ENCODE measurements around the gene RND1.
"Not testable (repeated sequence)": the region's sequence is repeated elsewhere in the genome, so short reads cannot be mapped to it uniquely, and the experiment has no call there.

RND1 gene

DNA sequence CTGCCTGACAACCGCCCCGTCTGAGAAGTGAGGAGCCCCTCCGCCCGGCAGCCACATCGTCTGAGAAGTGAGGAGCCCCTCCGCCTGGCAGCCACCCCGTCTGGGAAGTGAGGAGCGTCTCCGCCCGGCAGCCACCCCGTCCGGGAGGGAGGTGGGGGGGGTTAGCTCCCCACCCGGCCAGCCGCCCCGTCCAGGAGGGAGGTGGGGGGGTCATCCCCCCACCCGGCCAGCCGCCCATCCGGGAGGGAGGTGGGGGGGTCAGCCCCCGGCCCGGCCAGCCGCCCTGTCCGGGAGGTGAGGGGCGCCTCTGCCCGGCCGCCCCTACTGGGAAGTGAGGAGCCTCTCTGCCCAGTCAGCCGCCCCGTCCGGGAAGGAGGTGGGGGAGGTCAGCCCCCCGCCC, 23.6 kb downstream of the RND1 start:
- H3K4me3 ChIP-seq (ENCODE audit: insufficient read depth in 1 of 2, low read depth in 1 of 2, low read length in 2 of 2); H3K9ac ChIP-seq (ENCODE audit: low read length); H3K4ac ChIP-seq (ENCODE audit: low read depth in 1 of 2, low read length in 2 of 2); H2AK5ac ChIP-seq (ENCODE audit: low read length, severe bottlenecking); DNase-seq; H3K27ac ChIP-seq (ENCODE audit: low read length, poor library complexity, severe bottlenecking); H2BK5ac ChIP-seq (ENCODE audit: low read depth, low read length, poor library complexity, severe bottlenecking); H4K8ac ChIP-seq (ENCODE audit: low read length); H2BK120ac ChIP-seq (ENCODE audit: low read depth, low read length); H2BK12ac ChIP-seq (ENCODE audit: low read length in 2 of 2); H3K4me1 ChIP-seq (ENCODE audit: control insufficient read depth, insufficient read depth, low read depth, low read length); H3K27me3 ChIP-seq (ENCODE audit: control insufficient read depth in 1 of 2, insufficient read depth in 1 of 2, low read length in 2 of 2); H2BK15ac ChIP-seq (ENCODE audit: low read depth, poor library complexity, severe bottlenecking); H3K18ac ChIP-seq (ENCODE audit: low read depth in 1 of 2, low read length in 2 of 2); H2AFZ ChIP-seq (ENCODE audit: low read depth, low read length); H3K14ac ChIP-seq (ENCODE audit: low read length in 2 of 2); H3K23ac ChIP-seq (ENCODE audit: low read length in 2 of 2); H4K91ac ChIP-seq (ENCODE audit: low read length); H3K4me2 ChIP-seq (ENCODE audit: low read length, poor library complexity, severe bottlenecking); H3K9me3 ChIP-seq (ENCODE audit: control insufficient read depth, low read length): not testable (repeated sequence)
- WGBS: 96% methylated on average over 10 of the region's 29 CpGs
- H3K36me3 ChIP-seq (ENCODE audit: control insufficient read depth in 1 of 2, insufficient read depth in 2 of 2, low read depth in 1 of 2, low read length in 2 of 2): peaks cover 53 to 71% of the 10 kb centered on the region in 2 experiments
- peaks cover 20% of the 10 kb centered on the region for H3K79me1 ChIP-seq (replicated peaks; ENCODE audit: low read length, poor library complexity, severe bottlenecking)

DNA sequence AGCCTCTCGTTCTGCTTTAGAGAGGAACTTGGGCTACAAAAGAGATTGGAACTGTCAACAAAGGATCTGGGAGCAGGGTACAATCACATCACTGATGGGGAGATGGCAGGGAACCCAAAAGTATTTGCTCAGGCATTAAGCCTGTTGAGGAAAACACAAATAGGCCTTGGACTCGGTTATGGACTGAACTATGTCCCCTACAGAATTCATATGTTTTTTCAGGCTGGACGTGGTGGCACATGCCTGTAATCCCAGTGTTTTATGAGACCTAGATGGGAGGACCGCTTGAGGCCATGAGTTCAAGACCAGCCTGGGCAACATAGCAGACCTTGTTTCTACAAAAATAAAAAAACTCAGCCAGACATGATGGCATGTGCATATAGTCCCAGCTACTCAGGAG, 27.6 kb downstream of the RND1 start:
- no peak overlapping the region for H3K4me3 ChIP-seq (ENCODE audit: insufficient read depth in 1 of 2, low read depth in 1 of 2, low read length in 2 of 2)
- no peak overlapping the region for H3K23ac ChIP-seq (ENCODE audit: low read length in 2 of 2)
- no peaks in the 10 kb centered on the region for H3K27me3 ChIP-seq (ENCODE audit: control insufficient read depth in 1 of 2, insufficient read depth in 1 of 2, low read length in 2 of 2)
- peaks cover 8% of the 10 kb centered on the region for H3K79me1 ChIP-seq (replicated peaks; ENCODE audit: low read length, poor library complexity, severe bottlenecking)
- no peak overlapping the region for H3K18ac ChIP-seq (ENCODE audit: low read depth in 1 of 2, low read length in 2 of 2)
- H3K9ac ChIP-seq (ENCODE audit: low read length): no peak overlapping the region
- H3K4ac ChIP-seq (ENCODE audit: low read depth in 1 of 2, low read length in 2 of 2): no peak overlapping the region
- no peaks in the 10 kb centered on the region for H3K9me3 ChIP-seq (ENCODE audit: control insufficient read depth, low read length)
- H3K4me1 ChIP-seq (ENCODE audit: control insufficient read depth, insufficient read depth, low read depth, low read length): no peaks in the 10 kb centered on the region
- no peak overlapping the region for H2AFZ ChIP-seq (ENCODE audit: low read depth, low read length)
- no peak overlapping the region for H2BK15ac ChIP-seq (ENCODE audit: low read depth, poor library complexity, severe bottlenecking)
- H3K36me3 ChIP-seq (ENCODE audit: control insufficient read depth in 1 of 2, insufficient read depth in 2 of 2, low read depth in 1 of 2, low read length in 2 of 2): peaks cover 55 to 75% of the 10 kb centered on the region in 2 experiments
- DNase-seq: no peak
- WGBS: 94% methylated on average over 4 of the region's 4 CpGs
- H3K27ac ChIP-seq (ENCODE audit: low read length, poor library complexity, severe bottlenecking): no peak overlapping the region
- no peak overlapping the region for H3K14ac ChIP-seq (ENCODE audit: low read length in 2 of 2)
- H2BK5ac ChIP-seq (ENCODE audit: low read depth, low read length, poor library complexity, severe bottlenecking): no peak overlapping the region
- H2AK5ac ChIP-seq (ENCODE audit: low read length, severe bottlenecking): no peak overlapping the region
- H4K8ac ChIP-seq (ENCODE audit: low read length): no peak overlapping the region
- no peak overlapping the region for H2BK12ac ChIP-seq (ENCODE audit: low read length in 2 of 2)
- H3K4me2 ChIP-seq (ENCODE audit: low read length, poor library complexity, severe bottlenecking): no peak overlapping the region
- no peak overlapping the region for H4K91ac ChIP-seq (ENCODE audit: low read length)
- no peak overlapping the region for H2BK120ac ChIP-seq (ENCODE audit: low read depth, low read length)

DNA sequence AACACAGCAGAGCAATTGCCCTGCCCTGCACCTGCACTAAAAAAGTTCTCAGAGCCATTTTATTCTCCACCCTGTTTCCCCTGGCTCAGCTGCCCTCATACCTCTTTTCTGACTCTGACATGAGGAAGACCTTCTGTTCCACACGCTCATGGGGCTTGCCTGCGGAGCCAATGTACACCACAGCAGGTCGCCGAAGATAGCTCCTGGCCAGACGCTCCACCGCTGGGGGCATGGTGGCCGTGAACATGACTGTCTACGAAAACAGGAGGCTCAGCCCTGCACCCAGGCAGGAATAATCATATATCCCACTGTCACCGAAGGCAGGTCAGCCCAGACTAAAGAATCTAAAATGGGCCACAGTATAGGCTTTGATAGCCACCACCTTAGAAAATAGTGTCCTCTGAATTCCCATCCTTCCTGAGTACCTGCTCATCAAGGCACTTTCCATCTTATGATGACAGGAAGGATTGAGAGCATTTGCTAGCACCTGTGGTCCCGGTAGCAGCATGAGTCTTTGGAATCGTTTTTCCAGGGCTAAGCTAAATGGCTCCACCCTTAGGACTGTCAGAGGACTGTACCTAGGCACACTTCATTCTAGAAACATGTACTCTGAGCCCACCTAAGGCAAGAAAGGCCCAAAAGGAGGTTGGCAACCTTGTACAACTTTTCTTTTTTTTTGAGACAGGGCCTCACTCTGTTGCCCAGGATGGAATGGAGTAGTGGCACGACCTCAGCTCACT, 33.2 kb downstream of the RND1 start:
- Histone ChIP-seq H3K4me3 (ENCODE audit: insufficient read depth in 1 of 2, low read depth in 1 of 2, low read length in 2 of 2) (no peak overlapping the region), H2AFZ (ENCODE audit: low read depth, low read length) (no peak overlapping the region), H3K4me2 (ENCODE audit: low read length, poor library complexity, severe bottlenecking) (no peak overlapping the region), H3K4ac (ENCODE audit: low read depth in 1 of 2, low read length in 2 of 2) (no peak overlapping the region), H3K14ac (ENCODE audit: low read length in 2 of 2) (no peak overlapping the region), H3K9ac (ENCODE audit: low read length) (no peak overlapping the region), H3K36me3 (ENCODE audit: control insufficient read depth in 1 of 2, insufficient read depth in 2 of 2, low read depth in 1 of 2, low read length in 2 of 2) (peaks cover 84 to 98% of the 10 kb centered on the region in 2 experiments), H2AK5ac (ENCODE audit: low read length, severe bottlenecking) (no peak overlapping the region), H3K23ac (ENCODE audit: low read length in 2 of 2) (no peak overlapping the region), H4K8ac (ENCODE audit: low read length) (no peak overlapping the region), H3K4me1 (ENCODE audit: control insufficient read depth, insufficient read depth, low read depth, low read length) (no peaks in the 10 kb centered on the region), H2BK12ac (ENCODE audit: low read length in 2 of 2) (no peak overlapping the region), H2BK15ac (ENCODE audit: low read depth, poor library complexity, severe bottlenecking) (no peak overlapping the region), H2BK5ac (ENCODE audit: low read depth, low read length, poor library complexity, severe bottlenecking) (no peak overlapping the region), H3K9me3 (ENCODE audit: control insufficient read depth, low read length) (no peaks in the 10 kb centered on the region), H3K79me1 (replicated peaks; ENCODE audit: low read length, poor library complexity, severe bottlenecking) (peaks cover 16% of the 10 kb centered on the region), H3K18ac (ENCODE audit: low read depth in 1 of 2, low read length in 2 of 2) (no peak overlapping the region), H2BK120ac (ENCODE audit: low read depth, low read length) (no peak overlapping the region), H3K27me3 (ENCODE audit: control insufficient read depth in 1 of 2, insufficient read depth in 1 of 2, low read length in 2 of 2) (no peaks in the 10 kb centered on the region), H3K27ac (ENCODE audit: low read length, poor library complexity, severe bottlenecking) (no peak overlapping the region), H4K91ac (ENCODE audit: low read length) (no peak overlapping the region)
- WGBS: 95% methylated on average over 12 of the region's 12 CpGs
- DNase-seq: no peak

DNA sequence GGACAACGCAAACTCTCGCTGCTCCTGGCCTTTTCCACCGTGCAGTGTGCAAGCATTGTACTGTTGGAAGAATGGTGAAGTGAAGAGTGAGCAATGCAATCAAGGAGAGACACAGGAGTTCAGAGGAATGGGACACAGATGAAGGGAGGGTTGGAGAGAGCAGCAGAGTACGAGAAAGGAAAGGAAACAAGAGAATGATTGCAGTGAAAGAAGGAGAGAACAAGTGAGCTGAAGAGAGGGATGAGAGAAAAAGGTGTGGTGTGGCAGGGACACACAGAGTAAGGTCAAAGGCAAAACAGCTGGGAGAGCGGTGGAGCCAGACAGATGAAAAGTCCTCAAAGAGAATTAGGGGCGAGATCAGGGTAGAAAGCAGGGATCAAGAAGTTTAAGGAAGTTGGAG, 34.4 kb downstream of the RND1 start:
- Histone ChIP-seq H2BK120ac (ENCODE audit: low read depth, low read length) (no peak overlapping the region), H3K27ac (ENCODE audit: low read length, poor library complexity, severe bottlenecking) (no peak overlapping the region), H3K4me1 (ENCODE audit: control insufficient read depth, insufficient read depth, low read depth, low read length) (no peaks in the 10 kb centered on the region), H2BK15ac (ENCODE audit: low read depth, poor library complexity, severe bottlenecking) (no peak overlapping the region), H3K23ac (ENCODE audit: low read length in 2 of 2) (no peak overlapping the region), H2AK5ac (ENCODE audit: low read length, severe bottlenecking) (no peak overlapping the region), H2BK12ac (ENCODE audit: low read length in 2 of 2) (no peak overlapping the region), H4K8ac (ENCODE audit: low read length) (no peak overlapping the region), H3K14ac (ENCODE audit: low read length in 2 of 2) (no peak overlapping the region), H3K4me3 (ENCODE audit: insufficient read depth in 1 of 2, low read depth in 1 of 2, low read length in 2 of 2) (no peak overlapping the region), H3K36me3 (ENCODE audit: control insufficient read depth in 1 of 2, insufficient read depth in 2 of 2, low read depth in 1 of 2, low read length in 2 of 2) (peaks cover 85 to 98% of the 10 kb centered on the region in 2 experiments), H2BK5ac (ENCODE audit: low read depth, low read length, poor library complexity, severe bottlenecking) (no peak overlapping the region), H2AFZ (ENCODE audit: low read depth, low read length) (no peak overlapping the region), H3K4ac (ENCODE audit: low read depth in 1 of 2, low read length in 2 of 2) (no peak overlapping the region), H3K27me3 (ENCODE audit: control insufficient read depth in 1 of 2, insufficient read depth in 1 of 2, low read length in 2 of 2) (no peaks in the 10 kb centered on the region), H4K91ac (ENCODE audit: low read length) (no peak overlapping the region), H3K9me3 (ENCODE audit: control insufficient read depth, low read length) (no peaks in the 10 kb centered on the region), H3K79me1 (replicated peaks; ENCODE audit: low read length, poor library complexity, severe bottlenecking) (peaks cover 13% of the 10 kb centered on the region), H3K18ac (ENCODE audit: low read depth in 1 of 2, low read length in 2 of 2) (no peak overlapping the region), H3K4me2 (ENCODE audit: low read length, poor library complexity, severe bottlenecking) (no peak overlapping the region), H3K9ac (ENCODE audit: low read length) (no peak overlapping the region)
- WGBS: 95% methylated on average over 6 of the region's 6 CpGs
- DNase-seq: no peak

Data from mesenchymal stem cell (in vitro differentiated cells and primary cell).